ENCODE results near the gene GLMN. TPM values are rescaled to one million over a fixed set of nuclear protein-coding genes. Genes with fewer than 3 reads are reported as not detected.

GLMN gene
- polyA plus RNA-seq, 1 experiment, result 10.1 TPM

GRCh38 chr1:92228401-92228800, 70.4 kb downstream of the GLMN start:
- no peak overlapping the region for H3K4me3 ChIP-seq (ENCODE audit: low read depth, low read length)
- DNase-seq (ENCODE audit: low read depth, low spot score), result no peak
- H3K27me3 ChIP-seq (ENCODE audit: control insufficient read depth, insufficient read depth, low read length), result no peaks in the 10 kb centered on the region
- H3K27ac ChIP-seq (ENCODE audit: low read depth, low read length), result no peak overlapping the region
- no peak for TF ChIP-seq CTCF (IDR thresholded peaks at IDR 0.05; ENCODE audit: low read depth, low read length)
- ChIA-PET CTCF (no interaction called here), POLR2A (no interaction called here)
- no peaks in the 10 kb centered on the region for H3K9me3 ChIP-seq (ENCODE audit: control insufficient read depth, insufficient read depth, low read length)

GRCh38 chr1:92219028-92219427, 79.8 kb downstream of the GLMN start:
- H3K27me3 ChIP-seq (ENCODE audit: control insufficient read depth, insufficient read depth, low read length), result no peaks in the 10 kb centered on the region
- no peak overlapping the region for H3K4me3 ChIP-seq (ENCODE audit: low read depth, low read length)
- no peak for TF ChIP-seq CTCF (IDR thresholded peaks at IDR 0.05; ENCODE audit: low read depth, low read length)
- CTCF ChIA-PET, result interaction anchor here (0.6 to 1.5 kb wide), 2 partner anchors 12 to 1054 kb away, joined by 3 read pairs; no protein-coding TSS in a partner anchor
- H3K27ac ChIP-seq (ENCODE audit: low read depth, low read length), result no peak overlapping the region
- no peak for DNase-seq (ENCODE audit: low read depth, low spot score)
- no peaks in the 10 kb centered on the region; the same call in 1 of the 2 replicates for H3K9me3 ChIP-seq (ENCODE audit: control insufficient read depth, insufficient read depth, low read length)
- POLR2A ChIA-PET, result interaction anchor here (0.6 kb wide), 1 partner anchor 1498 kb away, joined by 3 read pairs; no protein-coding TSS in a partner anchor

GRCh38 chr1:92218559-92218958, 80.2 kb downstream of the GLMN start:
- CTCF ChIA-PET, result interaction anchor here (0.6 to 1.5 kb wide), 2 partner anchors 13 to 1054 kb away, joined by 3 read pairs; no protein-coding TSS in a partner anchor
- H3K27me3 ChIP-seq (ENCODE audit: control insufficient read depth, insufficient read depth, low read length), result no peaks in the 10 kb centered on the region
- POLR2A ChIA-PET, result interaction anchor here (0.6 kb wide), 1 partner anchor 1497 kb away, joined by 3 read pairs; no protein-coding TSS in a partner anchor
- H3K9me3 ChIP-seq (ENCODE audit: control insufficient read depth, insufficient read depth, low read length), result no peaks in the 10 kb centered on the region; the same call in 1 of the 2 replicates
- H3K4me3 ChIP-seq (ENCODE audit: low read depth, low read length), result no peak overlapping the region
- DNase-seq (ENCODE audit: low read depth, low spot score), result no peak
- no peak for TF ChIP-seq CTCF (IDR thresholded peaks at IDR 0.05; ENCODE audit: low read depth, low read length)
- H3K27ac ChIP-seq (ENCODE audit: low read depth, low read length), result no peak overlapping the region

GRCh38 chr1:92217721-92218120, 81.1 kb downstream of the GLMN start, which contains the start of gene C1orf146:
C1orf146 (plus strand) TSS chr1:92217915; CDS start chr1:92231421, 13,506 bp downstream.
- TF ChIP-seq CTCF (IDR thresholded peaks at IDR 0.05; ENCODE audit: low read depth, low read length), result no peak
- no peak within 1 kb of the TSS for H3K27ac ChIP-seq (ENCODE audit: low read depth, low read length)
- ChIA-PET POLR2A (no interaction called here), CTCF (no interaction called here)
- no peaks in the 10 kb centered on the region; the same call in 1 of the 2 replicates for H3K9me3 ChIP-seq (ENCODE audit: control insufficient read depth, insufficient read depth, low read length)
- no peak for DNase-seq (ENCODE audit: low read depth, low spot score)
- H3K4me3 ChIP-seq (ENCODE audit: low read depth, low read length), result no peak within 1 kb of the TSS
- H3K27me3 ChIP-seq (ENCODE audit: control insufficient read depth, insufficient read depth, low read length), result no peaks in the 10 kb centered on the region

GRCh38 chr1:92211166-92211565, 87.6 kb downstream of the GLMN start:
- no peaks in the 10 kb centered on the region for H3K27me3 ChIP-seq (ENCODE audit: control insufficient read depth, insufficient read depth, low read length)
- DNase-seq (ENCODE audit: low read depth, low spot score), result peak; percentile 62
- H3K9me3 ChIP-seq (ENCODE audit: control insufficient read depth, insufficient read depth, low read length), result no peaks in the 10 kb centered on the region
- TF ChIP-seq CTCF (IDR thresholded peaks at IDR 0.05; ENCODE audit: low read depth, low read length), result no peak
- CTCF ChIA-PET, result interaction anchor here (1.8 kb wide), 1 partner anchor 80 kb away, joined by 5 read pairs; no protein-coding TSS in a partner anchor
- H3K4me3 ChIP-seq (ENCODE audit: low read depth, low read length), result no peak overlapping the region
- POLR2A ChIA-PET, result interaction anchor here (0.7 kb wide), 1 partner anchor 174 kb away, joined by 8 read pairs; no protein-coding TSS in a partner anchor
- no peak overlapping the region for H3K27ac ChIP-seq (ENCODE audit: low read depth, low read length)

Measured in AG04450 (cell line).